Fibroblast of lung (primary cell): ENCODE data around the gene FOXL3. TPM values are rescaled to one million over a fixed set of nuclear protein-coding genes. Genes with fewer than 3 reads are reported as not detected.

Experiments used
- DNase-seq, 2 donors: peaks; one replicate each; pipeline versions ENCODE4 v3.0.0 to v3.0.0-alpha.2; 2010; ENCODE audit warnings: low read depth in 2 of 2
- H2AFZ ChIP-seq: 2 replicates; pipeline ENCODE4 v1.5.1; 2012; ENCODE audit warnings: low read length, control low read depth, inconsistent platforms
- H3K27ac ChIP-seq: 2 replicates; pipeline ENCODE4 v1.5.1; 2011; ENCODE audit warnings: low read length, control low read depth; ENCODE audit not compliant: insufficient read depth
- H3K27me3 ChIP-seq: 2 replicates; pipeline ENCODE4 v1.5.1; 2011; ENCODE audit warnings: mild to moderate bottlenecking, low read length; ENCODE audit not compliant: control insufficient read depth, insufficient read depth
- H3K36me3 ChIP-seq: 2 replicates; pipeline ENCODE4 v1.5.1; 2011; ENCODE audit warnings: low read length; ENCODE audit not compliant: control insufficient read depth, insufficient read depth
- H3K4me1 ChIP-seq: 2 replicates; pipeline ENCODE4 v1.5.1; 2011; ENCODE audit warnings: low read length; ENCODE audit not compliant: control insufficient read depth, insufficient read depth; ENCODE audit errors: extremely low read depth
- H3K4me2 ChIP-seq: 2 replicates; pipeline ENCODE4 v1.5.1; 2011; ENCODE audit warnings: low read length, control low read depth; ENCODE audit not compliant: insufficient read depth; ENCODE audit errors: extremely low read depth
- H3K4me3 ChIP-seq, 4 experiments: fragments of 200-600 bp in 1 of 4; sonication (generic) in 1 of 4; replicated peaks in 1 of 4; 2 replicates each; pipeline ENCODE4 v1.5.1; 2011 to 2016; ENCODE audit warnings: low read length in 4 of 4, low read depth in 3 of 4, mild to moderate bottlenecking in 3 of 4, control low read depth in 2 of 4, inconsistent platforms in 1 of 4, mixed read lengths in 1 of 4; ENCODE audit not compliant: insufficient read depth in 1 of 4; ENCODE audit errors: control extremely low read depth in 1 of 4
- H3K79me2 ChIP-seq: 2 replicates; pipeline ENCODE4 v1.5.1; 2012; ENCODE audit warnings: mild to moderate bottlenecking, low read length, inconsistent platforms; ENCODE audit not compliant: control insufficient read depth, insufficient read depth
- H3K9ac ChIP-seq: 2 replicates; pipeline ENCODE4 v1.5.1; 2011; ENCODE audit warnings: mild to moderate bottlenecking, low read length, control low read depth; ENCODE audit not compliant: insufficient read depth
- H3K9me3 ChIP-seq: 2 replicates; pipeline ENCODE4 v1.5.1; 2012; ENCODE audit warnings: low read depth, low read length; ENCODE audit not compliant: control insufficient read depth, insufficient read depth
- H4K20me1 ChIP-seq: 2 replicates; pipeline ENCODE4 v1.5.1; 2011; ENCODE audit warnings: low read length; ENCODE audit not compliant: control insufficient read depth, insufficient read depth; ENCODE audit errors: extremely low read depth
- CTCF ChIP-seq, 2 donors: IDR thresholded peaks in 1 of 2; conservative IDR thresholded peaks in 1 of 2; 1 replicate in 1 of 2; 2 replicates in 1 of 2; pipeline ENCODE4 v1.5.1; 2011 to 2012; ENCODE audit warnings: low read length in 2 of 2, control low read depth in 1 of 2, inconsistent platforms in 1 of 2, low read depth in 1 of 2, mild to moderate bottlenecking in 1 of 2
- EZH2 ChIP-seq: IDR thresholded peaks from 2 replicates; pipeline ENCODE4 v1.5.1; 2012; ENCODE audit warnings: low read length, control low read depth, mild to moderate bottlenecking; ENCODE audit errors: missing control alignments
- polyA plus RNA-seq, 2 donors: library from polyadenylated mRNA; depleted of rRNA in 1 of 2; stranded (reverse) in 1 of 2; unstranded in 1 of 2; fragments of >200 nt; gene quantifications; 2 replicates each; pipeline ENCODE4 v1.2.1, GENCODE V29; 2011 to 2012; ENCODE audit warnings: missing spikeins in 1 of 2
- total RNA-seq: library from RNA; depleted of rRNA; stranded (reverse); fragments of >200 nt; gene quantifications from 2 replicates; pipeline ENCODE4 v1.2.1, GENCODE V29; 2014

The FOXL3 gene
- total and polyA plus RNA-seq, 2 donors (not counting 1 experiment from before 2014, with no cell fraction given) = not detected

GRCh38 chr7:272108-272615 lies 17.8 kb upstream of the FOXL3 start:
- no peaks in the 10 kb centered on the region for H3K79me2 ChIP-seq
- H3K36me3 ChIP-seq = no peaks in the 10 kb centered on the region
- no peaks in the 10 kb centered on the region for H3K9me3 ChIP-seq
- H3K4me3 ChIP-seq = no peak overlapping the region
- H3K27ac ChIP-seq = no peak overlapping the region
- H3K4me1 ChIP-seq = no peaks in the 10 kb centered on the region
- no peak overlapping the region for H3K4me2 ChIP-seq
- no peaks in the 10 kb centered on the region for H4K20me1 ChIP-seq
- no peaks in the 10 kb centered on the region for H3K27me3 ChIP-seq
- DNase-seq = no peak
- no peak overlapping the region for H3K9ac ChIP-seq
- TF ChIP-seq CTCF (conservative IDR thresholded peaks at IDR 0.05 in 1 of 2, IDR thresholded peaks at IDR 0.05 in 1 of 2; ENCODE audit: low read depth in 1 of 2, low read length in 2 of 2) = no peak
- no peak for TF ChIP-seq EZH2
- no peak overlapping the region for H2AFZ ChIP-seq

- no peaks in the 10 kb centered on the region for H3K36me3 ChIP-seq
- H3K79me2 ChIP-seq = no peaks in the 10 kb centered on the region
- H3K4me1 ChIP-seq = no peaks in the 10 kb centered on the region
- H4K20me1 ChIP-seq = no peaks in the 10 kb centered on the region
- DNase-seq = no peak
- TF ChIP-seq EZH2 (no peak), CTCF (conservative IDR thresholded peaks at IDR 0.05 in 1 of 2, IDR thresholded peaks at IDR 0.05 in 1 of 2; ENCODE audit: low read depth in 1 of 2, low read length in 2 of 2) (no peak)
- no peak overlapping the region for H3K9ac ChIP-seq
- no peaks in the 10 kb centered on the region for H3K9me3 ChIP-seq
- no peak overlapping the region for H3K4me2 ChIP-seq
- no peak overlapping the region for H3K27ac ChIP-seq
- H3K4me3 ChIP-seq = no peak overlapping the region
- no peak overlapping the region for H2AFZ ChIP-seq
- no peaks in the 10 kb centered on the region for H3K27me3 ChIP-seq
Measured at GRCh38 chr7:272631-273030, 17.3 kb upstream of the FOXL3 start.

- no peaks in the 10 kb centered on the region for H4K20me1 ChIP-seq
- H3K4me3 ChIP-seq = no peak overlapping the region
- no peaks in the 10 kb centered on the region for H3K79me2 ChIP-seq
- no peaks in the 10 kb centered on the region for H3K36me3 ChIP-seq
- H3K27ac ChIP-seq = no peak overlapping the region
- no peak overlapping the region for H3K4me2 ChIP-seq
- no peaks in the 10 kb centered on the region for H3K9me3 ChIP-seq
- no peak for DNase-seq
- H3K9ac ChIP-seq = no peak overlapping the region
- H3K27me3 ChIP-seq = peaks cover 4% of the 10 kb centered on the region
- H2AFZ ChIP-seq = no peak overlapping the region
- no peaks in the 10 kb centered on the region for H3K4me1 ChIP-seq
- TF ChIP-seq EZH2 (no peak), CTCF (conservative IDR thresholded peaks at IDR 0.05 in 1 of 2, IDR thresholded peaks at IDR 0.05 in 1 of 2; ENCODE audit: low read depth in 1 of 2, low read length in 2 of 2) (no peak)
Measured at GRCh38 chr7:273327-273726, 16.6 kb upstream of the FOXL3 start.
